ENCODE measurements around the gene MYOCOS.

- TF ChIP-seq TCF12 (IDR thresholded peaks at IDR 0.05; ENCODE audit: low read depth) (no peak), CEBPB (IDR thresholded peaks at IDR 0.05) (no peak), TAF1 (IDR thresholded peaks at IDR 0.05; ENCODE audit: low read depth) (no peak), YY1 (IDR thresholded peaks at IDR 0.05; ENCODE audit: low read depth) (no peak), REST (IDR thresholded peaks at IDR 0.05; ENCODE audit: low read depth) (no peak)
Measured at GRCh38 chr1:171583591-171584201, 38.3 kb upstream of the MYOCOS start.
